ENCODE data around the gene SULT1C3.

The SULT1C3 gene

DNA sequence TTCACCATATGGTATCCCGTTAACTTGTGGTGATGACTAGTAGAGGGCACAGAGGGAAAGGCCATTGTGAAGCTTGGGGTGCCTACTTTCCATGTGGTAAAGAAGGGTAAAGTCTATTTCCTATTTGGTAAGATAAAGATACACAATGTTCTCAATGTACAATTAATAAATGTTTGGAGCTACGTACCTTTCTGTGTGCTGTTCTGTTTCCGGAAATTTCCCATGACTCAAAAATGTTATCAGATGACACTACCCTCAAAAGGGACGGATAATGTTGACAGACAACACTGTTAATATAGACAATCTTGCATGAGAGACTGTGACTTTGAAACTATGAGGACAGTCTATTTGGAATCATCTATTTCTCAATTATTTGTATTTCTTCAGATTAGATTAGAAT is 4.2 kb upstream of the SULT1C3 start:
- POLR2A ChIA-PET: no interaction called here
- TF ChIP-seq, protein P1, sequence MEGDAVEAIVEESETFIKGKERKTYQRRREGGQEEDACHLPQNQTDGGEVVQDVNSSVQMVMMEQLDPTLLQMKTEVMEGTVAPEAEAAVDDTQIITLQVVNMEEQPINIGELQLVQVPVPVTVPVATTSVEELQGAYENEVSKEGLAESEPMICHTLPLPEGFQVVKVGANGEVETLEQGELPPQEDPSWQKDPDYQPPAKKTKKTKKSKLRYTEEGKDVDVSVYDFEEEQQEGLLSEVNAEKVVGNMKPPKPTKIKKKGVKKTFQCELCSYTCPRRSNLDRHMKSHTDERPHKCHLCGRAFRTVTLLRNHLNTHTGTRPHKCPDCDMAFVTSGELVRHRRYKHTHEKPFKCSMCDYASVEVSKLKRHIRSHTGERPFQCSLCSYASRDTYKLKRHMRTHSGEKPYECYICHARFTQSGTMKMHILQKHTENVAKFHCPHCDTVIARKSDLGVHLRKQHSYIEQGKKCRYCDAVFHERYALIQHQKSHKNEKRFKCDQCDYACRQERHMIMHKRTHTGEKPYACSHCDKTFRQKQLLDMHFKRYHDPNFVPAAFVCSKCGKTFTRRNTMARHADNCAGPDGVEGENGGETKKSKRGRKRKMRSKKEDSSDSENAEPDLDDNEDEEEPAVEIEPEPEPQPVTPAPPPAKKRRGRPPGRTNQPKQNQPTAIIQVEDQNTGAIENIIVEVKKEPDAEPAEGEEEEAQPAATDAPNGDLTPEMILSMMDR (IDR thresholded peaks at IDR 0.05; ENCODE audit: control extremely low read depth, extremely low read depth, low read depth, missing control alignments): no peak
- CTCF ChIA-PET: no interaction called here

DNA sequence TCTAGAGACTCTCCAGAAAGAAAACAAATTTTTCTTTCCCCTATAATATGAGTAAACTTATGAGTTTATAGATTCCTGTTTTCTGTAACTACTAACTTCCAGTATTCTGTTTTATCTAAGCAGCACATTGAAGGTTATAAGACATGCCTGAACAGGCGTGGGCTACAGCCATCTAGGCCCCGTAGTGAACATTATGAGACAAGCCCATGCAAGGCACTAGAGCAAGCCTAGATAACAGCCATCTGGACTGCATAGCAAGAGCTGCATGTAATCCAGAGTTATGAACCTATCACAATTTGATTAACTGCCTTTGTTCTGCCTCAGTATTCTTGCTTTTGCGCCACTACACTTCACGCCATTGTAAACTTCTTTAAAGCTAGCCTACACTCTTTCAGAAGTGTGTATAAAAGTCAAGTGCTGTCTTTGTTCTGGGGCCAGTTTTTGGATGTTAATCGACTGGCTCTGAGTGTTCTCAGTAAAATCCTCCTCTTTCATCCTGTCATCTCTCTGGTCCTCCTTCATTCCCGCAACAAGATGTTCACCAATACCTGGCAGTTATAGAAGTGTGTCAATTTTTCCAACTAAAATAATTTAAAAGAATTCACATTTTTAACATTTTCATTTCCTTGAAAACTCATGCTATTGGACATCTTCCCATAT is 3.0 kb upstream of the SULT1C3 start:
- TF ChIP-seq, protein P1 (IDR thresholded peaks at IDR 0.05; ENCODE audit: control extremely low read depth, extremely low read depth, low read depth, missing control alignments): no peak
- DNase-seq (ENCODE audit: extremely low spot score): no peak
- ChIA-PET CTCF (no interaction called here), POLR2A (no interaction called here)

More for the DNA sequence above, 4.2 kb upstream of the SULT1C3 start:
- DNase-seq (ENCODE audit: extremely low spot score): no peak

DNA sequence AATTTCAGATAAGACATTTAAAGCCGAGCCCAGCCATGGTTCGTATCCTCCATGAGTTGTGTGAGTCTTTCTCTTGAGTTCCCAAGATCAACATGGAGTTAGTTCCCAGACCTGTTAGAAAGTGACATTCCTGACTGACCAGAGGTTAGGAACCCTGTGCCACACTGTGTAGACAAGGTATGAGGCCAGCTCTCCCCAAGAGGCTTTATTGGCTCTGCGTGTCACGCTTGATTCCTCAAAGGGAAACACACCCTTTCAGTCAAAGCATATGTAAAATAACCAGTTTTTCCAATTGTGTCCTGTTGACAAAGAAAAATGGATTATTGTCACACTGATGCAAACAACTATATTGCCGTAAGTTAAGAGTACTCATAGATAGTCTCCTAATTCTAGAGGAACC is 1.2 kb downstream of the SULT1C3 start:
- TF ChIP-seq, protein P1 (IDR thresholded peaks at IDR 0.05; ENCODE audit: control extremely low read depth, extremely low read depth, low read depth, missing control alignments): no peak
- POLR2A ChIA-PET: no interaction called here
- DNase-seq (ENCODE audit: extremely low spot score): no peak
- CTCF ChIA-PET: no interaction called here

DNA sequence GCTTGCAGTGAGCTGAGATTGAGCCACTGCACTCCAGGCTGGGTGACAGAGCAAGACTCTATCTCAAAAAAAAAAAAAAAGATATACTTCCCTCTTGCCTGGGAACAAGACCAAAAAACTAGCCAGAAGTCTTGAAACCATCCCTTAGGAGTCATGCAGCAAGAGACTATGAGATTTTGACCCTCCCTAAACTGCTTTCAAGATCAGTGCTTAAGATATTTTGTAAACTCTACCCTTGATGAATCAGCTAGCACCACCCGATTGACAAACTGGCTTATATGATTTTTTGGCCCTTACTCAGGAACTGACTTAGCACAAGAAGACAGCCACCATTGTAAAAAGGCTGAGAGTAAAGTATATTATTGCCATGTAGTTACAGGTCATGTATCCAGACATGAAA is 3.8 kb downstream of the SULT1C3 start:
- DNase-seq (ENCODE audit: extremely low spot score): no peak
- POLR2A ChIA-PET: no interaction called here
- CTCF ChIA-PET: interaction anchor here (1.1 kb wide), 1 partner anchor 10 kb away, joined by 5 read pairs; no protein-coding TSS in a partner anchor
- TF ChIP-seq, protein P1 (IDR thresholded peaks at IDR 0.05; ENCODE audit: control extremely low read depth, extremely low read depth, low read depth, missing control alignments): no peak

DNA sequence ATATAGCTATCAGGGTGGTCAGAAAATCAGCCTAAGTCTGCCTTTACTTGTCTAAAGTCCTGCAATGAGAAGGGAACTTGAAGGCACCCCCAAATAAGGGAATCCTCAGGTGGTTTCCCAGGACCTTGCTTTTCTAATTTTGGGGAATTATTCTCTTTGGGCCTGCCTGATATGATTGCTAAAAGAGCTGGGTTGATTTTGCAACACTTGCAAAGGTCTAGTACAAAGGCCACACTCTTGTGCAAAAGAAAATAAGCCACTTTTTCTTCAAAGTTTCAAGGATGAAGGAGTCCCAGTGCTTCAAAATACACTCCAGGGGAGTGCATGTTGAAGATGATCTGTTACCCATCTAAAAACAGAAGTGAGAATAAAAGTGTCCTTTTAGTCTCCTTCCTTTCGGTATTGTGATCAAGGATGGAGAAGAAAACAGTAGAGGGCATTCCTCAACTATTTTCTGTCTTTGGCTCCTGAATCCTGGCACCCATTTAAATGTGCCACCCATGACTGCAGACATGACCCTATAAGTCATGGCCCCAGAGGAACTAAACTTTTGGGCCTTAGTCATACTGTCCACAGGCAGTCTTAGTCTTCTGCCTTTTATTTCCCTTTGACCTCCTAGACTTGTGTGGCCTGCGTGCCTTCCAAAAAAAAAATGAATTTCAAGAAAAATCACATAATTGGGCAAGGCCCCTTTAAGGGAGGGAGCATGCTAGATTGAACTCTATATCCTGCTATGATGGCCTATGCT is 5.1 kb downstream of the SULT1C3 start:
- TF ChIP-seq, protein P1 (IDR thresholded peaks at IDR 0.05; ENCODE audit: control extremely low read depth, extremely low read depth, low read depth, missing control alignments): no peak
- CTCF ChIA-PET: no interaction called here
- DNase-seq (ENCODE audit: extremely low spot score): no peak
- POLR2A ChIA-PET: no interaction called here

- ChIA-PET CTCF (interaction anchor here (1.4 kb wide), 1 partner anchor 10 kb away, joined by 5 read pairs; no protein-coding TSS in a partner anchor), POLR2A (no interaction called here)
- no peak for DNase-seq (ENCODE audit: extremely low spot score)
- TF ChIP-seq, protein P1 (IDR thresholded peaks at IDR 0.05; ENCODE audit: control extremely low read depth, extremely low read depth, low read depth, missing control alignments): no peak
Observed at GRCh38 chr2:108253106-108253505, 13.3 kb downstream of the SULT1C3 start.

Measured in GM10248 (cell line).